ENCODE data around the gene SPATS2. TPM values are rescaled to one million over a fixed set of nuclear protein-coding genes. Genes with fewer than 3 reads are reported as not detected.

SPATS2 gene
- total and polyA plus RNA-seq, 2 donors (not counting 1 experiment from before 2014, with no cell fraction given) = 11.3 to 21.5 TPM

GRCh38 chr12:49489720-49490119 is 122.5 kb downstream of the SPATS2 start:
- DNase-seq (no peak), ATAC-seq (ENCODE audit: low read depth) (no peak)
- Histone ChIP-seq H3K4me2 (replicated peaks; ENCODE audit: low read depth, low read length, poor library complexity, severe bottlenecking) (no peak overlapping the region), H2AFZ (ENCODE audit: insufficient read depth, low read depth, low read length, poor library complexity, severe bottlenecking) (no peak overlapping the region), H3K4me1 (ENCODE audit: control insufficient read depth in 2 of 2, insufficient read depth in 2 of 2, low read length in 2 of 2) (no peaks in the 10 kb centered on the region), H3K79me2 (ENCODE audit: control insufficient read depth, insufficient read depth, low read length) (no peaks in the 10 kb centered on the region), H3K27ac (ENCODE audit: low read length in 2 of 2) (no peak overlapping the region), H3K9me3 (ENCODE audit: control extremely low read depth in 1 of 3, control insufficient read depth in 2 of 3, insufficient read depth in 1 of 3, low read length in 2 of 3) (no peaks in the 10 kb centered on the region), H3K4me3 (ENCODE audit: control extremely low read depth in 1 of 5, extremely low read depth in 1 of 5, insufficient read depth in 1 of 5, low read depth in 2 of 5, low read length in 4 of 5) (no peak overlapping the region), H3K27me3 (replicated peaks in 1 of 4; ENCODE audit: control extremely low read depth in 1 of 4, control insufficient read depth in 3 of 4, insufficient read depth in 4 of 4, low read length in 3 of 4) (no peaks in the 10 kb centered on the region), H3K36me3 (replicated peaks in 1 of 2; ENCODE audit: control extremely low read depth in 1 of 2, control insufficient read depth in 1 of 2, extremely low read depth in 1 of 2, insufficient read depth in 2 of 2, low read length in 1 of 2) (peaks cover 0 to 5% of the 10 kb centered on the region in 2 experiments), H3K9ac (ENCODE audit: low read length) (no peak overlapping the region), H4K20me1 (ENCODE audit: control insufficient read depth, insufficient read depth, low read length, poor library complexity, severe bottlenecking) (no peaks in the 10 kb centered on the region)
- Mint-ChIP-seq H3K4me3 (no peak overlapping the region), H3K27me3 (no peaks in the 10 kb centered on the region), H3K9me3 (ENCODE audit: insufficient read depth) (no peaks in the 10 kb centered on the region), H3K4me1 (no peaks in the 10 kb centered on the region), H3K27ac (no peak overlapping the region)
- intact Hi-C loops (cut with micrococcal nuclease) = no loop called here
- TF ChIP-seq, protein P1, sequence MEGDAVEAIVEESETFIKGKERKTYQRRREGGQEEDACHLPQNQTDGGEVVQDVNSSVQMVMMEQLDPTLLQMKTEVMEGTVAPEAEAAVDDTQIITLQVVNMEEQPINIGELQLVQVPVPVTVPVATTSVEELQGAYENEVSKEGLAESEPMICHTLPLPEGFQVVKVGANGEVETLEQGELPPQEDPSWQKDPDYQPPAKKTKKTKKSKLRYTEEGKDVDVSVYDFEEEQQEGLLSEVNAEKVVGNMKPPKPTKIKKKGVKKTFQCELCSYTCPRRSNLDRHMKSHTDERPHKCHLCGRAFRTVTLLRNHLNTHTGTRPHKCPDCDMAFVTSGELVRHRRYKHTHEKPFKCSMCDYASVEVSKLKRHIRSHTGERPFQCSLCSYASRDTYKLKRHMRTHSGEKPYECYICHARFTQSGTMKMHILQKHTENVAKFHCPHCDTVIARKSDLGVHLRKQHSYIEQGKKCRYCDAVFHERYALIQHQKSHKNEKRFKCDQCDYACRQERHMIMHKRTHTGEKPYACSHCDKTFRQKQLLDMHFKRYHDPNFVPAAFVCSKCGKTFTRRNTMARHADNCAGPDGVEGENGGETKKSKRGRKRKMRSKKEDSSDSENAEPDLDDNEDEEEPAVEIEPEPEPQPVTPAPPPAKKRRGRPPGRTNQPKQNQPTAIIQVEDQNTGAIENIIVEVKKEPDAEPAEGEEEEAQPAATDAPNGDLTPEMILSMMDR (IDR thresholded peaks at IDR 0.05) = no peak
- POLR2A ChIA-PET = no interaction called here
- CTCF ChIA-PET = interaction anchor here (1.0 to 1.7 kb wide), 2 partner anchors 132 to 142 kb away, joined by 3 to 12 read pairs; no protein-coding TSS in a partner anchor
- WGBS (ENCODE audit: insufficient coverage) = no CpG with 5 or more reads among the region's 4 CpGs

DNA sequence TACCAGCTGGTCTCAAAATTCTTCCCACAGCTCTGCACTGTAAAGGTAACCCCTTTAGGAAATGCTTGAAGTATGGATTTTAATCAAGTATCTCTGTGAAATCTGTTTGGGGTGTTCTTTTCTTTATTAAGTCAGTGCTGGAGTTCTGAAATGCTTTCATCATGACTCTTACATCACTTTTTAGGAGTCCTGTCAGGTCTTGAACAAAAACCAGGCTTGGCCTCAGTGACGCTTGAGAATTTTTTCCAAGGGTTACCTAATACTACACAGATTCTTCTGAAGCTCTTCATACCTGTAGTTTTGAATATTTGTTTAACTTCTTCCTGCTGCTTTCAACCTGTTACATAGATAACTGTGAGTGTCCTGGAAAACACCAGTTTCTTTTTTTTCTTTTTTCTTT is 124.6 kb downstream of the SPATS2 start:
- H3K4me3 Mint-ChIP-seq = no peak overlapping the region
- H3K4me2 ChIP-seq (replicated peaks; ENCODE audit: low read depth, low read length, poor library complexity, severe bottlenecking) = no peak overlapping the region

More for the DNA sequence above, 124.6 kb downstream of the SPATS2 start:
- Histone ChIP-seq H2AFZ (ENCODE audit: insufficient read depth, low read depth, low read length, poor library complexity, severe bottlenecking) (no peak overlapping the region), H3K4me3 (ENCODE audit: control extremely low read depth in 1 of 5, extremely low read depth in 1 of 5, insufficient read depth in 1 of 5, low read depth in 2 of 5, low read length in 4 of 5) (no peak overlapping the region), H3K9ac (ENCODE audit: low read length) (no peak overlapping the region), H3K9me3 (ENCODE audit: control extremely low read depth in 1 of 3, control insufficient read depth in 2 of 3, insufficient read depth in 1 of 3, low read length in 2 of 3) (no peaks in the 10 kb centered on the region), H3K36me3 (replicated peaks in 1 of 2; ENCODE audit: control extremely low read depth in 1 of 2, control insufficient read depth in 1 of 2, extremely low read depth in 1 of 2, insufficient read depth in 2 of 2, low read length in 1 of 2) (peaks cover 2 to 9% of the 10 kb centered on the region in 2 experiments), H3K79me2 (ENCODE audit: control insufficient read depth, insufficient read depth, low read length) (no peaks in the 10 kb centered on the region), H3K27ac (ENCODE audit: low read length in 2 of 2) (no peak overlapping the region), H3K4me1 (ENCODE audit: control insufficient read depth in 2 of 2, insufficient read depth in 2 of 2, low read length in 2 of 2) (no peaks in the 10 kb centered on the region), H4K20me1 (ENCODE audit: control insufficient read depth, insufficient read depth, low read length, poor library complexity, severe bottlenecking) (no peaks in the 10 kb centered on the region), H3K27me3 (replicated peaks in 1 of 4; ENCODE audit: control extremely low read depth in 1 of 4, control insufficient read depth in 3 of 4, insufficient read depth in 4 of 4, low read length in 3 of 4) (no peaks in the 10 kb centered on the region)
- ChIA-PET POLR2A (no interaction called here), CTCF (interaction anchor here (0.6 to 0.8 kb wide), 2 partner anchors 9 to 133 kb away, joined by 3 to 4 read pairs; no protein-coding TSS in a partner anchor)
- Mint-ChIP-seq H3K4me1 (no peaks in the 10 kb centered on the region), H3K27me3 (no peaks in the 10 kb centered on the region), H3K9me3 (ENCODE audit: insufficient read depth) (no peaks in the 10 kb centered on the region), H3K27ac (no peak overlapping the region)
- no CpG with 5 or more reads among the region's 1 CpG for WGBS (ENCODE audit: insufficient coverage)
- intact Hi-C loops (cut with micrococcal nuclease) = no loop called here
- no peak for TF ChIP-seq EZH2 (IDR thresholded peaks at IDR 0.05; ENCODE audit: borderline replicate concordance, insufficient read depth, low read depth, low read length, poor library complexity, severe bottlenecking)
- TF ChIP-seq, protein P1 (IDR thresholded peaks at IDR 0.05) = no peak
- ATAC-seq (ENCODE audit: low read depth) (no peak), DNase-seq (no peak)
